Peyer's patch (tissue), 4 donors: ENCODE measurements around the gene HELZ. TPM values are rescaled to one million over a fixed set of nuclear protein-coding genes. Genes with fewer than 3 reads are reported as not detected.

Source experiments
- DNase-seq, 3 donors: peaks; one replicate each; pipeline ENCODE4 v3.0.0-alpha.2; 2017 to 2019
- H3K27ac ChIP-seq, 4 donors: fragments of 200-600 bp; sonication (generic); one replicate each; pipeline ENCODE4 v1.5.1; 2016 to 2019
- H3K27me3 ChIP-seq, 2 donors: fragments of 200-600 bp; sonication (generic); one replicate each; pipeline ENCODE4 v1.5.1; 2019
- H3K36me3 ChIP-seq, 3 donors: fragments of 200-600 bp; sonication (generic); one replicate each; pipeline ENCODE4 v1.5.1; 2016 to 2019
- H3K4me1 ChIP-seq, 4 donors: fragments of 200-600 bp; sonication (generic); one replicate each; pipeline ENCODE4 v1.5.1; 2016 to 2019
- H3K4me3 ChIP-seq, 4 donors: fragments of 200-600 bp; sonication (generic); 1 replicate in 3 of 4; 2 replicates in 1 of 4; pipeline ENCODE4 v1.5.1; 2016 to 2019; ENCODE audit warnings: mild to moderate bottlenecking in 1 of 4
- H3K9me3 ChIP-seq, 4 donors: fragments of 200-600 bp; sonication (generic); one replicate each; pipeline ENCODE4 v1.5.1; 2016 to 2019; ENCODE audit warnings: mild to moderate bottlenecking in 1 of 4
- POLR2A ChIP-seq, 2 donors: fragments of 450-650 bp; IDR thresholded peaks; one replicate each; pipeline ENCODE4 v1.5.1; 2017; ENCODE audit warnings: antibody characterized with exemption in 2 of 2, mild to moderate bottlenecking in 2 of 2, moderate library complexity in 2 of 2
- total RNA-seq, 4 donors: library from RNA; depleted of rRNA; stranded (reverse); fragments of >200 nt; gene quantifications; one replicate each; pipeline ENCODE4 v1.1.0, GENCODE V29; 2016
- TF ChIP-seq, protein P1 (sequence below), 6 experiments: fragments of 450-650 bp in 4 of 6; fragments of 200-600 bp in 2 of 6; sonication (generic) in 1 of 6; IDR thresholded peaks; one replicate each; pipeline ENCODE4 v1.5.1; 2017 to 2019; ENCODE audit warnings: antibody characterized with exemption in 6 of 6, mild to moderate bottlenecking in 3 of 6, moderate library complexity in 1 of 6

Gene HELZ
- total RNA-seq, 4 donors from 2014 or later, result 37.1 to 124 (median 58.8) TPM

DNA sequence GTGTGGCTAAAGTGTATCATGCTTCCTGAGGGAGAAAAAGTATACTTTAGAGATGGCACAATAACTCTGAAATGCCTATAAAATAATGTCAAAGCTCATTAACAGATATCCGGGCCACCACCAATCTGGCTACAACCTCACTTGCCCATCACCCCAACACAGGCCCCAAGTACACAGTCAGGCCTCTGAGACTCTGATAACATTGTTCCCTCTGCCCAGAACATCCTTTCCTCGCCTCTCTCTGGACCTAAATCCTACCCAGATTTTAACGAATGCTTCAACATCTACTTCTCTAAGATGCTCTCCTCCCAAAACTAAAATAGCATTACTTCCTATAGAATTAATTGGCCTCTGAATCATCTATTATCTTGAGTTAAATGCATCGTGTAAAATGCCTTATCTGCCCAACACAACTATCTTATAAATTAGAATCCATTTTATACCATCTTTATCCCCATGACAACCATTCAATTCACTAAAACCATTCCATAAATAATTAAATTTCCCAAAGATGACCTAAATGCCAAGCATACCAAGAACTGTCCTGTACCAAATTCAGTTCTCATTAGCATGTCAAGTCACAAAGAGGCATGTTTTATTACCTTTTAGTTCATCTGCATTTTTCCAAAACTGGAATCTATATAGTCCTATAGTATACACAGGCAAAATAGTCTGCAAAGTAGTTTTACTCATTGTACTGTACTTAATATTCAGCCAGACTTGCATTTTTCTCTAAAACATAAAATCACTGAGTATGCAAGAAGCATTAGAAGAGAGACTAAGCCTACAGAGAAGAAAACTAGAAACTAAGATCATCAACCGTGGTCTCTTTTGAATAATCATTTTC lies 15.7 kb downstream of the HELZ start:
- Histone ChIP-seq H3K9me3 (no peaks in the 10 kb centered on the region), H3K4me3 (no peak overlapping the region), H3K36me3 (peaks cover 0 to 17% (median 0%) of the 10 kb centered on the region in 3 donors), H3K4me1 (no peaks in the 10 kb centered on the region), H3K27ac (no peak overlapping the region), H3K27me3 (no peaks in the 10 kb centered on the region)
- no peak for DNase-seq
- TF ChIP-seq, protein P1, sequence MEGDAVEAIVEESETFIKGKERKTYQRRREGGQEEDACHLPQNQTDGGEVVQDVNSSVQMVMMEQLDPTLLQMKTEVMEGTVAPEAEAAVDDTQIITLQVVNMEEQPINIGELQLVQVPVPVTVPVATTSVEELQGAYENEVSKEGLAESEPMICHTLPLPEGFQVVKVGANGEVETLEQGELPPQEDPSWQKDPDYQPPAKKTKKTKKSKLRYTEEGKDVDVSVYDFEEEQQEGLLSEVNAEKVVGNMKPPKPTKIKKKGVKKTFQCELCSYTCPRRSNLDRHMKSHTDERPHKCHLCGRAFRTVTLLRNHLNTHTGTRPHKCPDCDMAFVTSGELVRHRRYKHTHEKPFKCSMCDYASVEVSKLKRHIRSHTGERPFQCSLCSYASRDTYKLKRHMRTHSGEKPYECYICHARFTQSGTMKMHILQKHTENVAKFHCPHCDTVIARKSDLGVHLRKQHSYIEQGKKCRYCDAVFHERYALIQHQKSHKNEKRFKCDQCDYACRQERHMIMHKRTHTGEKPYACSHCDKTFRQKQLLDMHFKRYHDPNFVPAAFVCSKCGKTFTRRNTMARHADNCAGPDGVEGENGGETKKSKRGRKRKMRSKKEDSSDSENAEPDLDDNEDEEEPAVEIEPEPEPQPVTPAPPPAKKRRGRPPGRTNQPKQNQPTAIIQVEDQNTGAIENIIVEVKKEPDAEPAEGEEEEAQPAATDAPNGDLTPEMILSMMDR (IDR thresholded peaks at IDR 0.05), result no peak
- TF ChIP-seq POLR2A (IDR thresholded peaks at IDR 0.05), result no peak

DNA sequence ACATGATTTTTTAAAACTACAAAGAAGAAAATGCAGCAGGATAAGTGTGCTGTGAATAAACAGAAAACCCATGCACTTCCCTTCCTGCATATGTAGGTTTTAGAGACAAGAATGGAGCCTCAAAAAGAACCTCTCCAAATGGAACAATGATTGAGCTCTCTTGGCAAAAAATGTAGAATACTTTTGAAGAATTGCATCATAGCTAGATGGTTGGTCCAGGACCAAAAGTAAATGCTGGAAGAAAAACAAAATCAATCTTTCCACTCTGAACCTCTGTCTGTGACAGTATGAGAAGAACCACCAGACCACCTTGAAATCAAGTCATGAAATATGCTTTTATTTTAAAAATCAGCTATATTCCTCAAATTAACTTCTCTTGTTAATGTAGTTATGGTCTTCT lies 17.5 kb downstream of the HELZ start:
- H3K36me3 ChIP-seq, result peaks cover 0 to 2% (median 0%) of the 10 kb centered on the region in 3 donors
- no peak overlapping the region for H3K27ac ChIP-seq
- no peaks in the 10 kb centered on the region for H3K4me1 ChIP-seq
- no peaks in the 10 kb centered on the region for H3K27me3 ChIP-seq
- H3K9me3 ChIP-seq, result no peaks in the 10 kb centered on the region
- H3K4me3 ChIP-seq, result no peak overlapping the region
- DNase-seq, result no peak
- TF ChIP-seq POLR2A (IDR thresholded peaks at IDR 0.05), result no peak
- TF ChIP-seq, protein P1 (IDR thresholded peaks at IDR 0.05), result no peak

DNA sequence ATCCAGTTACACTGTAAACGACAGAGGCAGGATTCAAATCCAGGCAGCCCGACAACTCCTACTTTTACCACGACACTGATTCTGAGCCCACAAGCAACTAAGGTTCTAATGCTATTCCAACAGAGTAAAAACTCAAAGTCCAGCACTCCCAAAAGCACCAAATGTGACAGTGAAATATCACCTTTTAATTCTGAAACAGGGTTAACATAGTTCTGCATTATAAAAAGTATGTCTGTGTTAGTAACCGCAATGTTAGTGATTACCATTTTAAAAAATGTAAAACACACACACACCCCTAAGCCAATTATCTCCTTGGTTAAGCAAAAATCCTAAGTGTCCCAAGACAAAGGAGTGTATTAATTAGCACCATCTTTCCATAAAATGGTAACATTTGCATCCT lies 19.7 kb downstream of the HELZ start:
- TF ChIP-seq, protein P1 (IDR thresholded peaks at IDR 0.05), result no peak
- no peak for TF ChIP-seq POLR2A (IDR thresholded peaks at IDR 0.05)
- Histone ChIP-seq H3K27ac (no peak overlapping the region), H3K27me3 (no peaks in the 10 kb centered on the region)

DNA sequence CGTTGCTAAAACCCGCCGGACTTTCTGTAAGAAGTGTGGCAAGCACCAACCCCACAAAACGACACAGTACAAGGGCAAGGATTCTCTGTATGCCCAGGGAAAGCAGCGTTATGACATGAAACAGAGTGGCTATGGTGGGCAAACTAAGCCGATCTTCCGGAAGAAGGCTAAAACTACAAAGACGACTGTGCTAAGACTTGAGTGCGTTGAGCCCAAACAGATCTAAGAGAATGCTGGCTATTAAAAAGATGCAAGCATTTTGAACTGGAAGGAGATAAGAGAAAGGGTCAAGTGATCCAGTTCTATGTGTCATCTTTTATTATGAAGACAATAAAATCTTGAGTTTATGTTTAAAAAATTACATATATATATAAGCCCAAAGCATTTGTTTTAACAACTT lies 20.3 kb downstream of the HELZ start:
- no peak for TF ChIP-seq POLR2A (IDR thresholded peaks at IDR 0.05)
- TF ChIP-seq, protein P1 (IDR thresholded peaks at IDR 0.05), result no peak
- H3K27ac ChIP-seq, result no peak overlapping the region
- H3K4me1 ChIP-seq, result peaks cover 0 to 5% (median 0%) of the 10 kb centered on the region in 4 donors
- no peak for DNase-seq
- H3K9me3 ChIP-seq, result no peaks in the 10 kb centered on the region
- no peaks in the 10 kb centered on the region for H3K27me3 ChIP-seq
- no peak overlapping the region for H3K4me3 ChIP-seq
- no peaks in the 10 kb centered on the region for H3K36me3 ChIP-seq

More for the DNA sequence above, 19.7 kb downstream of the HELZ start:
- Histone ChIP-seq H3K36me3 (no peaks in the 10 kb centered on the region), H3K4me1 (peaks cover 0 to 5% (median 0%) of the 10 kb centered on the region in 4 donors), H3K4me3 (no peak overlapping the region), H3K9me3 (no peaks in the 10 kb centered on the region)
- no peak for DNase-seq

DNA sequence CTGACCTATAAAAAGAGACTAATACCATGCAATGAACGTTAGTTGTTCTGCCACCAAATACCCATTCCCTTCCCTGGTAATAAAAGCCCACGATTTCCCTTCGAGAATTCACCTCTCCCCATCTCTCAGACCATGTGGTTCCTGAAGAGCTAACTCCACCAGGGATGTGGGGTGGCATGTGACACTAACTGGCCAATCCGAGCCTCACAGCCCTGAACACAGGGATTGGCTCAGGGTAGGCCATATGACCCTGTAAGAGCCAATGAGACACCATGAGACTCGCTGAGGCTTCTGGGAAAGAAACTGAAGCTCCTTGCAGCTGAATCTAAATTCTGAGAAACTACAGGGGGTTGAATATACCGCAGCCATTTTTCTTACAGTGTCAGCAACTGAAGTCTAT lies 21.1 kb downstream of the HELZ start:
- Histone ChIP-seq H3K4me3 (no peak overlapping the region), H3K27me3 (no peaks in the 10 kb centered on the region), H3K4me1 (peaks cover 0 to 5% (median 0%) of the 10 kb centered on the region in 4 donors), H3K27ac (no peak overlapping the region), H3K9me3 (no peaks in the 10 kb centered on the region), H3K36me3 (no peaks in the 10 kb centered on the region)
- no peak for DNase-seq
- TF ChIP-seq POLR2A (IDR thresholded peaks at IDR 0.05), result no peak
- TF ChIP-seq, protein P1 (IDR thresholded peaks at IDR 0.05), result no peak
